Subcutaneous adipose tissue (tissue), 4 donors: ENCODE measurements around the gene QPCT. TPM values are rescaled to one million over a fixed set of nuclear protein-coding genes. Genes with fewer than 3 reads are reported as not detected.

Experiments
- CTCF ChIP-seq: fragments of 450-650 bp; IDR thresholded peaks from one replicate; pipeline ENCODE4 v1.5.1; 2016; ENCODE audit warnings: low read depth, mild to moderate bottlenecking, control low read depth, antibody characterized with exemption, moderate library complexity
- total RNA-seq, 4 donors: library from RNA; depleted of rRNA; stranded (reverse); fragments of >200 nt; gene quantifications; one replicate each; pipeline ENCODE4 v1.1.0, GENCODE V29; 2016

Gene QPCT
- total RNA-seq, 4 donors from 2014 or later: 2.4 to 15.6 (median 5.1) TPM

GRCh38 chr2:37392428-37392827 lies 48.0 kb downstream of the QPCT start:
- TF ChIP-seq CTCF: no peak

GRCh38 chr2:37394263-37394662 lies 49.8 kb downstream of the QPCT start:
- no peak for TF ChIP-seq CTCF

GRCh38 chr2:37394796-37395555 lies 50.5 kb downstream of the QPCT start:
- no peak for TF ChIP-seq CTCF

GRCh38 chr2:37396890-37397565 lies 52.6 kb downstream of the QPCT start:
- no peak for TF ChIP-seq CTCF

- TF ChIP-seq CTCF: no peak
These were observed 54.6 kb downstream of the QPCT start for GRCh38 chr2:37398990-37399389.

- TF ChIP-seq CTCF: no peak
These were observed 55.6 kb downstream of the QPCT start for GRCh38 chr2:37400041-37400440.

GRCh38 chr2:37402636-37403035 lies 58.2 kb downstream of the QPCT start:
- TF ChIP-seq CTCF: no peak
